DMS53 treated with DMSO at 0.1 percent for 48 hours (cell line): ENCODE results near the gene P3H3.

Source experiments
- DNase-seq: peaks from one replicate; lab custom pipeline; 2025; ENCODE audit not compliant: unreplicated experiment; lab: John Stamatoyannopoulos, UW

The P3H3 gene

GRCh38 chr12:6827982-6828780 is at the start of gene P3H3:
P3H3 (plus strand) TSS chr12:6828407; CDS start chr12:6828441, 34 bp downstream.
- peak; percentile 60 for DNase-seq

- peak; percentile 99 for DNase-seq
These were observed 49.3 kb upstream of the P3H3 start for GRCh38 chr12:6778574-6779550.

GRCh38 chr12:6779708-6780432 is 48.3 kb upstream of the P3H3 start:
- DNase-seq = no peak

- DNase-seq = no peak
These were observed 47.6 kb upstream of the P3H3 start for GRCh38 chr12:6780573-6780972.

- DNase-seq = no peak
These were observed 46.1 kb upstream of the P3H3 start for GRCh38 chr12:6782119-6782518.

GRCh38 chr12:6782850-6783566 is 45.2 kb upstream of the P3H3 start:
- DNase-seq = no peak

GRCh38 chr12:6783828-6784227 is 44.4 kb upstream of the P3H3 start:
- no peak for DNase-seq

GRCh38 chr12:6784296-6784695 is 43.9 kb upstream of the P3H3 start:
- no peak for DNase-seq

- DNase-seq = no peak
These were observed 43.4 kb upstream of the P3H3 start for GRCh38 chr12:6784761-6785160.

GRCh38 chr12:6786416-6787094 is 41.7 kb upstream of the P3H3 start:
- no peak for DNase-seq

GRCh38 chr12:6787309-6787708 is 40.9 kb upstream of the P3H3 start:
- DNase-seq = no peak

- no peak for DNase-seq
These were observed 39.0 kb upstream of the P3H3 start, which contains the start of gene CD4 for GRCh38 chr12:6788972-6789924. CD4 (plus strand) TSS chr12:6789528; CDS start chr12:6800139, 10,611 bp downstream.

GRCh38 chr12:6790496-6791150 is 37.6 kb upstream of the P3H3 start:
- DNase-seq = no peak

GRCh38 chr12:6791931-6792520 is 36.2 kb upstream of the P3H3 start:
- no peak for DNase-seq

- no peak for DNase-seq
These were observed 35.5 kb upstream of the P3H3 start for GRCh38 chr12:6792522-6793201.

- DNase-seq = no peak
These were observed 33.1 kb upstream of the P3H3 start for GRCh38 chr12:6795088-6795487.

- DNase-seq = no peak
These were observed 31.6 kb upstream of the P3H3 start for GRCh38 chr12:6796576-6796975.
